GM19438 (cell line): ENCODE data around the gene TUBD1.

Experiments used
- ATAC-seq: cut with Tn5 transposase; IDR thresholded peaks from one replicate; pipeline ENCODE4 v1.9.1; 2021; ENCODE audit warnings: low read depth; ENCODE audit not compliant: unreplicated experiment

Gene TUBD1

GRCh38 chr17:59828478-59828760 is 64.3 kb downstream of the TUBD1 start:
- no peak for ATAC-seq

GRCh38 chr17:59827721-59828477 is 64.8 kb downstream of the TUBD1 start:
- no peak for ATAC-seq

GRCh38 chr17:59826706-59827453 is 65.9 kb downstream of the TUBD1 start:
- no peak for ATAC-seq

GRCh38 chr17:59825533-59826322 is 67.0 kb downstream of the TUBD1 start:
- ATAC-seq, result no peak

- no peak for ATAC-seq
These were observed 76.8 kb downstream of the TUBD1 start for GRCh38 chr17:59815965-59816364.

GRCh38 chr17:59814685-59815084 is 78.1 kb downstream of the TUBD1 start:
- no peak for ATAC-seq

- ATAC-seq, result no peak
These were observed 78.5 kb downstream of the TUBD1 start for GRCh38 chr17:59814276-59814675.

GRCh38 chr17:59812139-59812538 is 80.6 kb downstream of the TUBD1 start:
- no peak for ATAC-seq

- ATAC-seq, result no peak
These were observed 81.5 kb downstream of the TUBD1 start for GRCh38 chr17:59811209-59811608.

GRCh38 chr17:59810894-59811153 is 81.9 kb downstream of the TUBD1 start:
- no peak for ATAC-seq
